Endodermal cell (in vitro differentiated cells): ENCODE results near the gene KCND1. TPM values are rescaled to one million over a fixed set of nuclear protein-coding genes. Genes with fewer than 3 reads are reported as not detected.

Source experiments
- DNase-seq: peaks from one replicate; pipeline ENCODE4 v3.0.0-alpha.2; 2017
- H3K27ac ChIP-seq: 2 replicates; pipeline ENCODE4 v1.5.1; 2013; ENCODE audit warnings: mild to moderate bottlenecking, low read depth, low read length, moderate library complexity
- H3K27me3 ChIP-seq: 2 replicates; pipeline ENCODE4 v1.6.1; 2013; ENCODE audit warnings: mild to moderate bottlenecking, low read length, moderate library complexity; ENCODE audit not compliant: insufficient read depth, control insufficient read depth, poor library complexity, severe bottlenecking
- H3K36me3 ChIP-seq: 2 replicates; pipeline ENCODE4 v1.7.0; 2013; ENCODE audit warnings: mild to moderate bottlenecking, low read length, moderate library complexity; ENCODE audit not compliant: control insufficient read depth, insufficient read depth
- H3K4me1 ChIP-seq: one replicate; pipeline ENCODE4 v1.7.0; 2013; ENCODE audit warnings: low read length; ENCODE audit not compliant: control insufficient read depth, insufficient read depth
- H3K4me3 ChIP-seq: 2 replicates; pipeline ENCODE4 v1.5.1; 2013; ENCODE audit warnings: mild to moderate bottlenecking, low read length, moderate library complexity
- H3K9ac ChIP-seq: 2 replicates; pipeline ENCODE4 v1.6.1; 2013; ENCODE audit warnings: mild to moderate bottlenecking, low read length, moderate library complexity; ENCODE audit not compliant: poor library complexity, severe bottlenecking; ENCODE audit errors: extremely low read depth
- H3K9me3 ChIP-seq: 2 replicates; pipeline ENCODE4 v1.6.1; 2013; ENCODE audit warnings: mild to moderate bottlenecking, low read length, moderate library complexity; ENCODE audit not compliant: control insufficient read depth
- H3K27ac Mint-ChIP-seq: 2 replicates; pipeline ENCODE4 v1.8.0; 2020; ENCODE audit warnings: mixed read lengths
- H3K27me3 Mint-ChIP-seq: 2 replicates; pipeline ENCODE4 v1.8.0; 2021; ENCODE audit warnings: mild to moderate bottlenecking, mixed read lengths; ENCODE audit not compliant: insufficient read depth
- H3K36me3 Mint-ChIP-seq: 2 replicates; pipeline ENCODE4 v1.8.0; 2020; ENCODE audit warnings: low read depth, mixed read lengths
- H3K4me1 Mint-ChIP-seq: 2 replicates; pipeline ENCODE4 v1.8.0; 2020; ENCODE audit warnings: mixed read lengths
- H3K4me3 Mint-ChIP-seq: 2 replicates; pipeline ENCODE4 v1.8.0; 2020; ENCODE audit warnings: mild to moderate bottlenecking, moderate library complexity, mixed read lengths
- H3K9me3 Mint-ChIP-seq: 2 replicates; pipeline ENCODE4 v1.8.0; 2020; ENCODE audit warnings: mild to moderate bottlenecking, mixed read lengths
- WGBS, 2 experiments: methylation state at CpG; one replicate each; pipeline versions ENCODE4 v1.1.5 to v1.1.7; 2013; ENCODE audit warnings: missing lambda C conversion rate in 2 of 2, mixed read lengths in 1 of 2; ENCODE audit not compliant: insufficient coverage in 1 of 2, insufficient read length in 1 of 2; 5-methylcytosine and 5-hydroxymethylcytosine counted together
- total RNA-seq, 2 donors: library from RNA; stranded (reverse); fragmentation: NEBNext Ultra II Directional in 1 of 2; extraction: Animal tissue kit (Norgen Biotek cat#: 25700) in 1 of 2; gene quantifications; 2 replicates in 1 of 2; 3 replicates in 1 of 2; pipeline ENCODE4 v1.2.1, GENCODE V29; 2021
- TF ChIP-seq, protein P1 (sequence below): fragments of 200-600 bp; sonication (generic); conservative IDR thresholded peaks from 2 replicates; pipeline ENCODE4 v1.5.0; 2021; ENCODE audit warnings: antibody characterized with exemption, mild to moderate bottlenecking

The KCND1 gene
- total RNA-seq, 2 donors from 2014 or later: 3.6 to 7.0 TPM

DNA sequence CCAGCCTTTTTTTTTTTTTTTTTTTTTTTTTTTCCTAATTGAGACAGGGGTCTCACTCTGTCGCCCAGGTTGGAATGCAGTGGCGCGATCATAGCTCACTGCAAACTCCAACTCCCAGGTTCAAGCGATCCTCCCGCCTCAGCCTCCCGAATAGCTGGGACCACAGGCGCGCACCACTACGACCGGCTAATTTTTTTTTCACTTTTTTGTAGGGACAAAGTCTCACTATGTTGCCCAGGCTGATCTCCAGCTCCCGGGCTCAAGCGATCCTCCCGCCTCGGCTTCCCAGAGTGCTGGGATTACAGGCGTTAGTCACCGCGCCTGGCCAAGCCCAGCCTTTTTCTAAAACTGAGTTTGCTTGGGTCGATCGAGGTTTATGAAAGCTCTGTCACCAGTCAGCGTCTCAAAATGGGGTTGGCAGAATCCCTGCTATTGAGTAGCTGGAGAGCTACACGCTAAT, 13.0 kb downstream of the KCND1 start:
- Mint-ChIP-seq H3K4me1 (peaks cover 9% of the 10 kb centered on the region), H3K27ac (peak overlapping the region; percentile 94), H3K27me3 (no peaks in the 10 kb centered on the region), H3K4me3 (peak overlapping the region; percentile 91), H3K9me3 (peaks cover 61% of the 10 kb centered on the region), H3K36me3 (peaks cover 11% of the 10 kb centered on the region)
- no peak for DNase-seq
- TF ChIP-seq, protein P1, sequence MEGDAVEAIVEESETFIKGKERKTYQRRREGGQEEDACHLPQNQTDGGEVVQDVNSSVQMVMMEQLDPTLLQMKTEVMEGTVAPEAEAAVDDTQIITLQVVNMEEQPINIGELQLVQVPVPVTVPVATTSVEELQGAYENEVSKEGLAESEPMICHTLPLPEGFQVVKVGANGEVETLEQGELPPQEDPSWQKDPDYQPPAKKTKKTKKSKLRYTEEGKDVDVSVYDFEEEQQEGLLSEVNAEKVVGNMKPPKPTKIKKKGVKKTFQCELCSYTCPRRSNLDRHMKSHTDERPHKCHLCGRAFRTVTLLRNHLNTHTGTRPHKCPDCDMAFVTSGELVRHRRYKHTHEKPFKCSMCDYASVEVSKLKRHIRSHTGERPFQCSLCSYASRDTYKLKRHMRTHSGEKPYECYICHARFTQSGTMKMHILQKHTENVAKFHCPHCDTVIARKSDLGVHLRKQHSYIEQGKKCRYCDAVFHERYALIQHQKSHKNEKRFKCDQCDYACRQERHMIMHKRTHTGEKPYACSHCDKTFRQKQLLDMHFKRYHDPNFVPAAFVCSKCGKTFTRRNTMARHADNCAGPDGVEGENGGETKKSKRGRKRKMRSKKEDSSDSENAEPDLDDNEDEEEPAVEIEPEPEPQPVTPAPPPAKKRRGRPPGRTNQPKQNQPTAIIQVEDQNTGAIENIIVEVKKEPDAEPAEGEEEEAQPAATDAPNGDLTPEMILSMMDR: no peak
- Histone ChIP-seq H3K27ac (peak overlapping the region; percentile 50), H3K27me3 (no peaks in the 10 kb centered on the region), H3K36me3 (peaks cover 19% of the 10 kb centered on the region), H3K4me1 (no peaks in the 10 kb centered on the region), H3K9me3 (no peaks in the 10 kb centered on the region), H3K9ac (peak overlapping the region; percentile 70), H3K4me3 (peak overlapping the region; percentile 80)
- 2 to 4% methylated on average over 11 to 21 of the region's 21 CpGs for WGBS, 2 experiments

DNA sequence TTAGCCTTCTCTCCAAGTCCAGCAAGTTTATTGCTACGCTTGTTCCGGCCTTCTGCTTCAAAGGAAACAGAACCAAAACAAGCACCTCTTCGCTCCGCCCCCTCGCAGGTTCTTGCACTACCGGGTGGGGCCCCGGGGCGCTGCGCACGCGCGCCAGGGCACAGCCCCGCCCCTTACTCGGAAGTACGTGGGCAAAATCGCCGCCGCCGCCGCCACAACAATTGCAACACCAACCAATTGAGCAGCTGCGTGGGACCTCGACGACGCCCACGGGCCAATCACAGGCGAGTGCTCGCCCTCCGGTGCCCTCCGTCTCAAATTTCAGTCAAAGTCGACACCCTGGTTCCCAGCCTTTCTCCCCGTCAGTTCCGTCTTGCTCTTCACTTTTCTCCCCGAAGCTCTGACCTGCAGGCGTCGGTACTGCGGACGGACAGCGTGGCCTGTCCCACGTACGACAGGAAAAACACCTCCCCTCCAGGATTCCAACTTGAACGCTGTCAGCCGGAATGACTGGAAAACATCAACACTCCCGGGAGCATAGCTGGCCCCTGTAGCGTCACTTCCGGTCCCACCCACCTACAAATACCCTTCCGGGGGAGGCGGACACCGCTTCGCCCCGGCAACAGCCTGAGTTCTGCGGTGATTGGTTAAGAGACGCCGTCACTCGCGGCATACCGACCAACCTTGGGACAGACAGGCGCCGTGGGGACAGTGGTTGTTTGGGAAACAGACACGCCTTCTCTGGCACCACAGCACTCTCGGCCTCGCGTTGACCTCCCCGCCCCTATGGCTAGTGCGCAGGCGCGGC, 13.6 kb downstream of the KCND1 start:
- Mint-ChIP-seq H3K4me3 (peak overlapping the region; percentile 91), H3K4me1 (peaks cover 9% of the 10 kb centered on the region), H3K9me3 (peaks cover 63% of the 10 kb centered on the region), H3K27ac (peak overlapping the region; percentile 100), H3K36me3 (peaks cover 13% of the 10 kb centered on the region), H3K27me3 (no peaks in the 10 kb centered on the region)
- H3K27me3 ChIP-seq: no peaks in the 10 kb centered on the region
- DNase-seq: peak; percentile 97
- WGBS, 2 experiments: 0% methylated on average over 4 to 64 of the region's 66 CpGs
- H3K9ac ChIP-seq: peak overlapping the region; percentile 95
- H3K36me3 ChIP-seq: peaks cover 24% of the 10 kb centered on the region
- H3K27ac ChIP-seq: peak overlapping the region; percentile 99
- TF ChIP-seq, protein P1: no peak
- H3K9me3 ChIP-seq: no peaks in the 10 kb centered on the region
- H3K4me1 ChIP-seq: no peaks in the 10 kb centered on the region
- peak overlapping the region; percentile 87 for H3K4me3 ChIP-seq

DNA sequence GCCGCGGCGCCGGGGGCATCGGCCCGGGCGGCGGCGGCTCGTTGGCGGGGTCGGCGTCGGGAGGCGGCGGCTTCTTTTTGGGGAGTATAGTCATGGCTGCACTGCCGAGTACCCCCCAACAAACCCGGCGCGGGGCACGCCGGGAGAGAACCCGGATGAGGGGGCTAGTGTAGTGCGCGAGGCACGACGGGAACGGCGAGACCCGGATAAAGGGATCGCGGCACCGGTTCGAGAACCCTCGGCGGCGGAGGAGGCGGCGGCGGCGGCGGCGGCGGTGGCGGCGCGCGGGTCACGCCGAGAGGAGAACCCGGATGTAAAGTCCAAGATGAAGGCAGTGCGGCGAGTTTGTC, 14.2 kb downstream of the KCND1 start, which contains the start of gene OTUD5:
Gene OTUD5 (minus strand): TSS at position 131 of the 350 bp plus-strand sequence. CDS start 37 bp downstream, at position 94.
- Histone ChIP-seq H3K36me3 (peaks cover 24% of the 10 kb centered on the region), H3K4me1 (no peaks in the 10 kb centered on the region), H3K9ac (peak within 1 kb of the TSS; percentile 95), H3K27me3 (no peaks in the 10 kb centered on the region), H3K4me3 (peak within 1 kb of the TSS; percentile 87), H3K27ac (peak within 1 kb of the TSS; percentile 99), H3K9me3 (no peaks in the 10 kb centered on the region)
- Mint-ChIP-seq H3K4me1 (peaks cover 9% of the 10 kb centered on the region), H3K4me3 (peak within 1 kb of the TSS; percentile 91), H3K27ac (peak within 1 kb of the TSS; percentile 100), H3K27me3 (no peaks in the 10 kb centered on the region), H3K36me3 (peaks cover 11% of the 10 kb centered on the region), H3K9me3 (peaks cover 62% of the 10 kb centered on the region)
- 0% methylated on average over 52 of the region's 53 CpGs; no CpG with 5 or more reads in 1 of the 2 experiments for WGBS, 2 experiments
- DNase-seq: no peak
- TF ChIP-seq, protein P1: no peak
